B cell (primary cell): ENCODE data around the gene PREX1. TPM values are rescaled to one million over a fixed set of nuclear protein-coding genes. Genes with fewer than 3 reads are reported as not detected.

Experiments used
- ATAC-seq: fragments of 200-7000 bp; cut with Tn5 transposase; one replicate; pipeline ENCODE4 v1.10.0; 2021; ENCODE audit warnings: low read depth, mild to moderate bottlenecking, moderate number of reproducible peaks, moderate library complexity
- CTCF ChIA-PET: fragments of 350-600 bp; sonication (Branson Sonifier 250); formaldehyde crosslinking; loops from one replicate; lab custom pipeline; 2021; ENCODE audit warnings: antibody characterized with exemption, inconsistent platforms; lab: Charles Lee
- POLR2A ChIA-PET: fragments of 350-600 bp; sonication (Branson Sonifier 250); formaldehyde crosslinking; loops from one replicate; lab custom pipeline; 2021; ENCODE audit warnings: antibody characterized with exemption; lab: Charles Lee
- DNase-seq: peaks from one replicate; pipeline ENCODE4 v3.0.0; 2013
- H2AFZ ChIP-seq: 2 replicates; pipeline ENCODE4 v1.6.1; 2012; ENCODE audit warnings: mild to moderate bottlenecking, low read depth, low read length; ENCODE audit not compliant: insufficient read depth, poor library complexity, severe bottlenecking
- H3K27ac ChIP-seq, 2 donors: 1 replicate in 1 of 2; 2 replicates in 1 of 2; pipeline ENCODE4 v1.5.1; 2012 to 2013; ENCODE audit warnings: low read length in 2 of 2, mild to moderate bottlenecking in 2 of 2, moderate library complexity in 1 of 2
- H3K27me3 ChIP-seq, 4 experiments: fragments of 200-600 bp in 1 of 4; sonication (generic) in 1 of 4; replicated peaks in 1 of 4; 1 replicate in 2 of 4; 2 replicates in 2 of 4; pipeline versions ENCODE4 v1.6.1 to v1.7.0; 2013 to 2016; ENCODE audit warnings: low read length in 3 of 4, mild to moderate bottlenecking in 2 of 4, mixed read lengths in 1 of 4, moderate library complexity in 1 of 4; ENCODE audit not compliant: insufficient read depth in 4 of 4, control insufficient read depth in 3 of 4; ENCODE audit errors: control extremely low read depth in 1 of 4
- H3K36me3 ChIP-seq, 2 experiments: replicated peaks in 1 of 2; 1 replicate in 1 of 2; 2 replicates in 1 of 2; pipeline versions ENCODE4 v1.6.1 to v1.7.1; 2013; ENCODE audit warnings: low read length in 1 of 2; ENCODE audit not compliant: insufficient read depth in 2 of 2, control insufficient read depth in 1 of 2; ENCODE audit errors: control extremely low read depth in 1 of 2, extremely low read depth in 1 of 2
- H3K4me1 ChIP-seq, 2 donors: fragments of 200-600 bp in 1 of 2; sonication (generic) in 1 of 2; 1 replicate in 1 of 2; 2 replicates in 1 of 2; pipeline versions ENCODE4 v1.5.1 to v1.6.1; 2013 to 2017; ENCODE audit warnings: low read length in 2 of 2; ENCODE audit not compliant: control insufficient read depth in 2 of 2, insufficient read depth in 2 of 2
- H3K4me2 ChIP-seq: replicated peaks from 2 replicates; pipeline ENCODE3; 2012; ENCODE audit warnings: mild to moderate bottlenecking, low read depth, low read length; ENCODE audit not compliant: poor library complexity, severe bottlenecking
- H3K4me3 ChIP-seq, 5 experiments: fragments of 200-600 bp in 1 of 5; sonication (generic) in 1 of 5; 1 replicate in 3 of 5; 2 replicates in 2 of 5; pipeline versions ENCODE4 v1.5.1 to v1.7.0; 2011 to 2016; ENCODE audit warnings: low read length in 4 of 5, mild to moderate bottlenecking in 4 of 5, low read depth in 2 of 5, control low read depth in 1 of 5, moderate library complexity in 1 of 5; ENCODE audit not compliant: insufficient read depth in 1 of 5; ENCODE audit errors: control extremely low read depth in 1 of 5, extremely low read depth in 1 of 5
- H3K79me2 ChIP-seq: fragments of 200-600 bp; sonication (generic); one replicate; pipeline ENCODE4 v1.6.0; 2016; ENCODE audit warnings: low read length; ENCODE audit not compliant: control insufficient read depth, insufficient read depth
- H3K9ac ChIP-seq: fragments of 200-600 bp; sonication (generic); 2 replicates; pipeline ENCODE4 v1.6.1; 2017; ENCODE audit warnings: mild to moderate bottlenecking, low read length, moderate library complexity
- H3K9me3 ChIP-seq, 3 donors: one replicate each; pipeline versions ENCODE4 v1.6.1 to v1.7.1; 2013; ENCODE audit warnings: low read length in 2 of 3; ENCODE audit not compliant: control insufficient read depth in 2 of 3, insufficient read depth in 1 of 3; ENCODE audit errors: control extremely low read depth in 1 of 3
- H4K20me1 ChIP-seq: 2 replicates; pipeline ENCODE4 v1.6.0; 2012; ENCODE audit warnings: mild to moderate bottlenecking, low read length; ENCODE audit not compliant: insufficient read depth, control insufficient read depth, poor library complexity, severe bottlenecking
- H3K27ac Mint-ChIP-seq: one replicate; pipeline ENCODE4 v1.8.0; 2021; ENCODE audit warnings: mixed read lengths
- H3K27me3 Mint-ChIP-seq: one replicate; pipeline ENCODE4 v1.8.0; 2021; ENCODE audit warnings: mixed read lengths
- H3K4me1 Mint-ChIP-seq: one replicate; pipeline ENCODE4 v1.8.0; 2021; ENCODE audit warnings: mixed read lengths
- H3K4me3 Mint-ChIP-seq: one replicate; pipeline ENCODE4 v1.8.0; 2021; ENCODE audit warnings: mixed read lengths
- H3K9me3 Mint-ChIP-seq: one replicate; pipeline ENCODE4 v1.8.0; 2022; ENCODE audit warnings: mixed read lengths; ENCODE audit not compliant: insufficient read depth
- EZH2 ChIP-seq: IDR thresholded peaks from 2 replicates; pipeline ENCODE4 v1.6.1; 2012; ENCODE audit warnings: borderline replicate concordance, low read depth, mild to moderate bottlenecking, moderate library complexity, low read length; ENCODE audit not compliant: insufficient read depth, poor library complexity, severe bottlenecking
- WGBS: methylation state at CpG from one replicate; pipeline ENCODE4 v1.1.5; 2013; ENCODE audit warnings: missing lambda C conversion rate; ENCODE audit not compliant: insufficient coverage; 5-methylcytosine and 5-hydroxymethylcytosine counted together
- intact Hi-C: fragments of 100-400 bp; cut with micrococcal nuclease; formaldehyde crosslinking; loops from one replicate; pipeline ENCODE4 v1.10.0; 2022
- polyA plus RNA-seq: library from polyadenylated mRNA; depleted of rRNA; stranded (reverse); fragments of >200 nt; gene quantifications from 2 replicates; pipeline ENCODE4 v1.2.3, GENCODE V29; 2012
- total RNA-seq, 2 donors: library from RNA; stranded (reverse); fragments of 120-200 nt in 1 of 2; gene quantifications; 1 replicate in 1 of 2; 2 replicates in 1 of 2; pipeline versions ENCODE4 v1.2.3 to v1.2.4, GENCODE V29; 2013 to 2022
- TF ChIP-seq, protein P1 (sequence below): fragments of 200-600 bp; IDR thresholded peaks from one replicate; pipeline ENCODE4 v1.8.0; 2022; ENCODE audit warnings: antibody characterized with exemption, mild to moderate bottlenecking

The PREX1 gene
- total and polyA plus RNA-seq, 2 donors (not counting 1 experiment from before 2014, with no cell fraction given): 79.1 to 99.4 TPM

DNA sequence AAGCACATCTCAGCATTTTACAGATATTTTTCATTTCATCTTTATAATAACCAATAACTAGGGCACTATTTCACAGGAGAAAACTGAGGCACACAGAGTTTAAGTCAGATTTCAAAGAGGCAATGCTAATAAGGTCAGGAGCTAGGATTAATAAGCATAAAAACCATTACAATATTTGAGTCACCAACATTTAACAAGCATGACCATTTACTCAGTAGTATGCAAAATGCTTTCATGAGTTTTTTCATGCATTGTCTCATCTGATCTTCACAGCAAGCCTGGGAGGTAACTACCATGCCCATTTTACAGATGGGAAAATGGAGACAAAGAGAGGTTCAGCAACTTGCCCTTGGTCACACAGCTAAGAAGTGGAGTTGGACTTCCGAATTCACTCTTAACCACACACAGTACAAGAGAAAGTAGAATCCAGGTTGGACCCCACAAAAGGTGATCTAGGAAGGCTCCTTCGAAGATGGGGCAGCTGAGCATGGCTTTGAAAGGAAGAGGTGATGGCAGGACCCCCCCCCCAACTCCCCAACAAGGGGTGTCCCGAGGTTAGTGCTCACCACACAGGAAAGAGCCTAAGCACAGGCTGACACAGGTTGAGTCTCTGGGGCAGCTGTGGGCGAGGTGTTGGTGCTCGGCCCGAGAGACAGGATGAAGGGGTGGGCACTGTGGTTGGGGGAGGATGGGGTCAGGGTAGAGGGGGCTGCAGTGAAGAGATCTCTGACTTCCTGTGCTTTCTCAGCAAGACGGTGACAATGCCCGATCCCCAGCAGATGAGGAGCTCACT, 108.8 kb downstream of the PREX1 start:
- peaks cover 97% of the 10 kb centered on the region for H3K4me1 Mint-ChIP-seq
- H3K27ac ChIP-seq: peak overlapping the region in 1 of 2 donors; percentile 80
- H3K4me3 ChIP-seq: no peak overlapping the region
- ATAC-seq: peak; percentile 9
- TF ChIP-seq, protein P1, sequence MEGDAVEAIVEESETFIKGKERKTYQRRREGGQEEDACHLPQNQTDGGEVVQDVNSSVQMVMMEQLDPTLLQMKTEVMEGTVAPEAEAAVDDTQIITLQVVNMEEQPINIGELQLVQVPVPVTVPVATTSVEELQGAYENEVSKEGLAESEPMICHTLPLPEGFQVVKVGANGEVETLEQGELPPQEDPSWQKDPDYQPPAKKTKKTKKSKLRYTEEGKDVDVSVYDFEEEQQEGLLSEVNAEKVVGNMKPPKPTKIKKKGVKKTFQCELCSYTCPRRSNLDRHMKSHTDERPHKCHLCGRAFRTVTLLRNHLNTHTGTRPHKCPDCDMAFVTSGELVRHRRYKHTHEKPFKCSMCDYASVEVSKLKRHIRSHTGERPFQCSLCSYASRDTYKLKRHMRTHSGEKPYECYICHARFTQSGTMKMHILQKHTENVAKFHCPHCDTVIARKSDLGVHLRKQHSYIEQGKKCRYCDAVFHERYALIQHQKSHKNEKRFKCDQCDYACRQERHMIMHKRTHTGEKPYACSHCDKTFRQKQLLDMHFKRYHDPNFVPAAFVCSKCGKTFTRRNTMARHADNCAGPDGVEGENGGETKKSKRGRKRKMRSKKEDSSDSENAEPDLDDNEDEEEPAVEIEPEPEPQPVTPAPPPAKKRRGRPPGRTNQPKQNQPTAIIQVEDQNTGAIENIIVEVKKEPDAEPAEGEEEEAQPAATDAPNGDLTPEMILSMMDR: no peak
- no peak for TF ChIP-seq EZH2
- H3K4me3 Mint-ChIP-seq: peak overlapping the region; percentile 75
- intact Hi-C loops: no loop called here
- H3K4me2 ChIP-seq: peak overlapping the region; percentile 56
- peaks cover 0 to under 1% of the 10 kb centered on the region in 2 experiments for H3K36me3 ChIP-seq
- no peaks in the 10 kb centered on the region for H3K27me3 Mint-ChIP-seq
- H3K27ac Mint-ChIP-seq: peak overlapping the region; percentile 84
- H3K9ac ChIP-seq: peak overlapping the region; percentile 20
- peaks cover 0 to 15% (median 0%) of the 10 kb centered on the region in 3 donors for H3K9me3 ChIP-seq
- peaks cover 82% of the 10 kb centered on the region for H4K20me1 ChIP-seq
- 6% methylated on average over 4 of the region's 8 CpGs for WGBS
- no peaks in the 10 kb centered on the region for H3K9me3 Mint-ChIP-seq
- no peaks in the 10 kb centered on the region for H3K27me3 ChIP-seq
- H3K79me2 ChIP-seq: peaks cover 65% of the 10 kb centered on the region
- peak; percentile 31 for DNase-seq
- ChIA-PET CTCF (interaction anchor here (0.6 kb wide), 1 partner anchor 61 kb away, joined by 3 read pairs; no protein-coding TSS in a partner anchor), POLR2A (interaction anchor here (1.1 kb wide), 1 partner anchor 73 kb away, joined by 3 read pairs; no protein-coding TSS in a partner anchor)
- H2AFZ ChIP-seq: no peak overlapping the region
- H3K4me1 ChIP-seq: peaks cover 91 to 95% of the 10 kb centered on the region in 2 donors
